Esophagus squamous epithelium (tissue), 5 donors: ENCODE measurements around the gene KLK14. TPM values are rescaled to one million over a fixed set of nuclear protein-coding genes. Genes with fewer than 3 reads are reported as not detected.

ENCODE experiments used
- DNase-seq: peaks from one replicate; lab custom pipeline; 2025; lab: John Stamatoyannopoulos, UW
- H3K27ac ChIP-seq, 4 donors: fragments of 200-600 bp; sonication (generic); one replicate each; pipeline ENCODE4 v1.5.1; 2016 to 2019; ENCODE audit warnings: mild to moderate bottlenecking in 1 of 4
- H3K27me3 ChIP-seq, 4 donors: fragments of 200-600 bp; sonication (generic); 1 replicate in 3 of 4; 2 replicates in 1 of 4; pipeline versions ENCODE4 v1.5.1 to v1.6.0; 2017 to 2021; ENCODE audit warnings: antibody characterized with exemption in 1 of 4
- H3K36me3 ChIP-seq, 3 donors: fragments of 200-600 bp; sonication (generic); one replicate each; pipeline ENCODE4 v1.5.1; 2016 to 2019
- H3K4me1 ChIP-seq, 3 donors: fragments of 200-600 bp; sonication (generic); one replicate each; pipeline ENCODE4 v1.5.1; 2017 to 2019
- H3K4me3 ChIP-seq, 4 donors: fragments of 200-600 bp; sonication (generic); 1 replicate in 3 of 4; 2 replicates in 1 of 4; pipeline ENCODE4 v1.5.1; 2016 to 2019; ENCODE audit warnings: mild to moderate bottlenecking in 2 of 4, moderate library complexity in 1 of 4
- H3K9me3 ChIP-seq, 3 donors: fragments of 200-600 bp; sonication (generic); one replicate each; pipeline ENCODE4 v1.5.1; 2016 to 2019
- CTCF ChIP-seq, 6 experiments: fragments of 450-650 bp in 4 of 6; fragments of 200-600 bp in 2 of 6; sonication (generic) in 2 of 6; IDR thresholded peaks; one replicate each; pipeline ENCODE4 v1.5.1; 2016 to 2019; ENCODE audit warnings: antibody characterized with exemption in 6 of 6, mild to moderate bottlenecking in 4 of 6, moderate library complexity in 4 of 6
- POLR2A ChIP-seq, 4 donors: fragments of 450-650 bp; IDR thresholded peaks; one replicate each; pipeline ENCODE4 v1.6.1; 2017; ENCODE audit warnings: antibody characterized with exemption in 4 of 4, mild to moderate bottlenecking in 4 of 4, moderate library complexity in 3 of 4
- WGBS, 2 donors: methylation state at CpG; one replicate each; pipeline ENCODE4 v1.1.5; 2018; 5-methylcytosine and 5-hydroxymethylcytosine counted together
- intact Hi-C: fragments of 100-400 bp; cut with DNase I; formaldehyde crosslinking; loops from one replicate; pipeline ENCODE4 v1.15.0; 2022
- total RNA-seq, 4 donors: library from RNA; depleted of rRNA; stranded (reverse); fragments of >200 nt; gene quantifications; one replicate each; pipeline ENCODE4 v1.1.0, GENCODE V29; 2016
- donor health status: DM: yes; HTN: yes; CAD: no.

KLK14 gene
- total RNA-seq, 4 donors from 2014 or later, result 0.66 TPM; not detected in 3

GRCh38 chr19:51094696-51095279, 12.1 kb upstream of the KLK14 start:
- Histone ChIP-seq H3K27ac (peak overlapping the region in 1 of 4 donors; percentile 59), H3K4me1 (peaks cover 7 to 51% (median 9%) of the 10 kb centered on the region in 3 donors), H3K4me3 (no peak overlapping the region), H3K27me3 (no peaks in the 10 kb centered on the region), H3K36me3 (peaks cover 0 to 26% (median 0%) of the 10 kb centered on the region in 3 donors), H3K9me3 (no peaks in the 10 kb centered on the region)
- WGBS, 2 donors, result 26 to 39% methylated on average over 7 to 12 of the region's 15 CpGs
- intact Hi-C loops, result loop anchor here (5.0 kb wide), 2 partner anchors 72 to 167 kb away; no protein-coding TSS in a partner anchor
- DNase-seq, result no peak
- TF ChIP-seq POLR2A (IDR thresholded peaks at IDR 0.05) (no peak), CTCF (IDR thresholded peaks at IDR 0.05) (peak in 5 of 6 experiments; percentile 53 to 76 (median 75))

GRCh38 chr19:51093510-51094345, 11.0 kb upstream of the KLK14 start:
- Histone ChIP-seq H3K27ac (peak overlapping the region in 3 of 4 donors; percentile 28 to 70 (median 59)), H3K27me3 (no peaks in the 10 kb centered on the region), H3K9me3 (no peaks in the 10 kb centered on the region), H3K36me3 (peaks cover 0 to 15% (median 0%) of the 10 kb centered on the region in 3 donors), H3K4me1 (peaks cover 7 to 51% (median 9%) of the 10 kb centered on the region in 3 donors), H3K4me3 (no peak overlapping the region)
- TF ChIP-seq POLR2A (IDR thresholded peaks at IDR 0.05) (no peak), CTCF (IDR thresholded peaks at IDR 0.05) (no peak)
- intact Hi-C loops, result loop anchor here (5.0 kb wide), 1 partner anchor 71 kb away; no protein-coding TSS in a partner anchor
- DNase-seq, result no peak
- 49 to 74% methylated on average over 18 to 20 of the region's 22 CpGs for WGBS, 2 donors

- 51 to 61% methylated on average over 4 to 6 of the region's 8 CpGs for WGBS, 2 donors
- DNase-seq, result no peak
- Histone ChIP-seq H3K4me3 (no peak overlapping the region), H3K27me3 (no peaks in the 10 kb centered on the region), H3K4me1 (peaks cover 7 to 51% (median 9%) of the 10 kb centered on the region in 3 donors), H3K36me3 (peaks cover 0 to 9% (median 0%) of the 10 kb centered on the region in 3 donors), H3K27ac (peak overlapping the region in 3 of 4 donors; percentile 28 to 70 (median 59)), H3K9me3 (no peaks in the 10 kb centered on the region)
- intact Hi-C loops, result loop anchor here (5.0 kb wide), 1 partner anchor 71 kb away; no protein-coding TSS in a partner anchor
- no peak for TF ChIP-seq POLR2A (IDR thresholded peaks at IDR 0.05)
- TF ChIP-seq CTCF (IDR thresholded peaks at IDR 0.05), result no peak
Observed at GRCh38 chr19:51093101-51093500, 10.4 kb upstream of the KLK14 start.

GRCh38 chr19:51091895-51092873, 9.5 kb upstream of the KLK14 start:
- WGBS, 2 donors, result 41 to 43% methylated on average over 16 of the region's 16 CpGs
- intact Hi-C loops, result loop anchor here (5.0 kb wide), 1 partner anchor 70 kb away; no protein-coding TSS in a partner anchor
- H3K9me3 ChIP-seq, result no peaks in the 10 kb centered on the region
- H3K27ac ChIP-seq, result peak overlapping the region in 2 of 4 donors; percentile 59 to 70
- TF ChIP-seq CTCF (IDR thresholded peaks at IDR 0.05) (no peak), POLR2A (IDR thresholded peaks at IDR 0.05) (no peak)
- DNase-seq, result no peak
- no peak overlapping the region for H3K4me3 ChIP-seq
- H3K4me1 ChIP-seq, result peaks cover 6 to 45% (median 9%) of the 10 kb centered on the region in 3 donors
- H3K36me3 ChIP-seq, result peaks cover 0 to under 1% (median 0%) of the 10 kb centered on the region in 3 donors
- no peaks in the 10 kb centered on the region for H3K27me3 ChIP-seq
